Measurements from ENCODE around the gene OR2D2.

- TF ChIP-seq POLR2A (IDR thresholded peaks at IDR 0.05), result no peak
- TF ChIP-seq, protein P1, sequence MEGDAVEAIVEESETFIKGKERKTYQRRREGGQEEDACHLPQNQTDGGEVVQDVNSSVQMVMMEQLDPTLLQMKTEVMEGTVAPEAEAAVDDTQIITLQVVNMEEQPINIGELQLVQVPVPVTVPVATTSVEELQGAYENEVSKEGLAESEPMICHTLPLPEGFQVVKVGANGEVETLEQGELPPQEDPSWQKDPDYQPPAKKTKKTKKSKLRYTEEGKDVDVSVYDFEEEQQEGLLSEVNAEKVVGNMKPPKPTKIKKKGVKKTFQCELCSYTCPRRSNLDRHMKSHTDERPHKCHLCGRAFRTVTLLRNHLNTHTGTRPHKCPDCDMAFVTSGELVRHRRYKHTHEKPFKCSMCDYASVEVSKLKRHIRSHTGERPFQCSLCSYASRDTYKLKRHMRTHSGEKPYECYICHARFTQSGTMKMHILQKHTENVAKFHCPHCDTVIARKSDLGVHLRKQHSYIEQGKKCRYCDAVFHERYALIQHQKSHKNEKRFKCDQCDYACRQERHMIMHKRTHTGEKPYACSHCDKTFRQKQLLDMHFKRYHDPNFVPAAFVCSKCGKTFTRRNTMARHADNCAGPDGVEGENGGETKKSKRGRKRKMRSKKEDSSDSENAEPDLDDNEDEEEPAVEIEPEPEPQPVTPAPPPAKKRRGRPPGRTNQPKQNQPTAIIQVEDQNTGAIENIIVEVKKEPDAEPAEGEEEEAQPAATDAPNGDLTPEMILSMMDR (IDR thresholded peaks at IDR 0.05), result no peak
Observed at GRCh38 chr11:6882751-6883150, 9.5 kb downstream of the OR2D2 start.

All from suprapubic skin (tissue), 3 donors.